ENCODE data around the gene ERC1.

ERC1 gene

GRCh38 chr12:1147821-1148220 lies 156.8 kb downstream of the ERC1 start:
- no peak overlapping the region for H3K4me3 ChIP-seq (replicated peaks; ENCODE audit: low read depth, low read length)
- no peak for TF ChIP-seq CTCF (IDR thresholded peaks at IDR 0.05; ENCODE audit: low read depth, low read length, missing control alignments)
- DNase-seq (ENCODE audit: extremely low read depth, low read depth): no peak

- TF ChIP-seq CTCF (IDR thresholded peaks at IDR 0.05; ENCODE audit: low read depth, low read length, missing control alignments): no peak
- H3K4me3 ChIP-seq (replicated peaks; ENCODE audit: low read depth, low read length): no peak overlapping the region
- no peak for DNase-seq (ENCODE audit: extremely low read depth, low read depth)
Measured at GRCh38 chr12:1157046-1157445, 166.0 kb downstream of the ERC1 start.

DNA sequence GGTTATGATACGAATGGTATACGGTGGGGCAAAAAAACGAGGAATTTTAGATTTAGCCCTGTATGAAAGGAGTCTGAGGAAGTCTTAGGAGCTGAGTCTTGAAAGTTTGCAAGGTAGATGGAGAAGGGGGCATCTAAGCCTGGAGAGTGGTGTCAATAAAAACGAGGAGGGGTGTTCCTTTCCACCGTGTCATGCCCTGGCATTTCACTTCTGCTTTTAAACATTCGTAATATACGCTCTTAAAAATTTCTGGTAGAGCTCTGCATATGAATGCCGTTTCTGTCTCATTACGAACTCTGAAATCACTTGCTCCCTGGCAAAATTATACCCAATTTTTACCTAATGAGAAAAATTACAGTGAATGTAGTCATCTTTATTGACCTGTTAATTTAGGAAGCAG lies 170.2 kb downstream of the ERC1 start:
- H3K4me3 ChIP-seq (replicated peaks; ENCODE audit: low read depth, low read length): no peak overlapping the region
- no peak for DNase-seq (ENCODE audit: extremely low read depth, low read depth)
- TF ChIP-seq CTCF (IDR thresholded peaks at IDR 0.05; ENCODE audit: low read depth, low read length, missing control alignments): no peak

- DNase-seq (ENCODE audit: extremely low read depth, low read depth): no peak
- TF ChIP-seq CTCF (IDR thresholded peaks at IDR 0.05; ENCODE audit: low read depth, low read length, missing control alignments): no peak
- no peak overlapping the region for H3K4me3 ChIP-seq (replicated peaks; ENCODE audit: low read depth, low read length)
Measured at GRCh38 chr12:1162081-1162760, 171.2 kb downstream of the ERC1 start.

DNA sequence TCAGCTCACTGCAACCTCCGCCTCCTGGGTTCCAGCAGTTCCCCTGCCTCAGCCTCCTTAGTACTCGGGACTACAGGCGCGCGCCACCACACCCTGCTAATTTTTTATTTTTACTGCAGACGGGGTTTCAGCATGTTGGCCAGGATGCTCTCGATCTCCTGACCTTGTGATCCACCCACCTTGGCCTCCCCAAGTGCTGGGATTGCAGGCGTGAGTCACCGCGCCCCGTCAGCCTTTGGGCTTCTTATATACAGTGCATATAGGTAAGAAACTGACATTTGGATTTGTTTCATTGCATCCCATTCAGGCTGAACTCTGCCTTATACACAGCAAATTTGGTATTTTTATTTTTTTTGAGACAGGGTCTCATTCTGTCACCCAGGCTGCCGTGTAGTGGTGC lies 176.8 kb downstream of the ERC1 start:
- no peak for DNase-seq (ENCODE audit: extremely low read depth, low read depth)
- H3K4me3 ChIP-seq (replicated peaks; ENCODE audit: low read depth, low read length): no peak overlapping the region
- TF ChIP-seq CTCF (IDR thresholded peaks at IDR 0.05; ENCODE audit: low read depth, low read length, missing control alignments): no peak

- no peak overlapping the region for H3K4me3 ChIP-seq (replicated peaks; ENCODE audit: low read depth, low read length)
- TF ChIP-seq CTCF (IDR thresholded peaks at IDR 0.05; ENCODE audit: low read depth, low read length, missing control alignments): no peak
- no peak for DNase-seq (ENCODE audit: extremely low read depth, low read depth)
Measured at GRCh38 chr12:1170411-1170810, 179.4 kb downstream of the ERC1 start.

Data from HFF-Myc (cell line).